Mesothelial cell of epicardium (in vitro differentiated cells): ENCODE results near the gene SPTLC2. TPM values are rescaled to one million over a fixed set of nuclear protein-coding genes. Genes with fewer than 3 reads are reported as not detected.
"Not testable (repeated sequence)": the region's sequence is repeated elsewhere in the genome, so short reads cannot be mapped to it uniquely, and the experiment has no call there.

ENCODE experiments used
- DNase-seq, 2 experiments: peaks; one replicate each; pipeline ENCODE4 v3.0.0; 2021; ENCODE audit warnings: low spot score in 2 of 2; ENCODE audit not compliant: unreplicated experiment in 2 of 2
- H3K27ac Mint-ChIP-seq: 2 replicates; pipeline ENCODE4 v1.8.0; 2021; ENCODE audit warnings: mixed read lengths
- H3K27me3 Mint-ChIP-seq: 2 replicates; pipeline ENCODE4 v1.8.0; 2021; ENCODE audit warnings: low read depth, mixed read lengths
- H3K36me3 Mint-ChIP-seq: 2 replicates; pipeline ENCODE4 v1.8.0; 2021; ENCODE audit warnings: mixed read lengths
- H3K4me1 Mint-ChIP-seq: 2 replicates; pipeline ENCODE4 v1.8.0; 2021; ENCODE audit warnings: mixed read lengths
- H3K4me3 Mint-ChIP-seq: 2 replicates; pipeline ENCODE4 v1.8.0; 2021; ENCODE audit warnings: mild to moderate bottlenecking, moderate library complexity, mixed read lengths
- H3K9me3 Mint-ChIP-seq: 2 replicates; pipeline ENCODE4 v1.8.0; 2021; ENCODE audit warnings: mixed read lengths
- total RNA-seq: library from RNA; stranded (reverse); gene quantifications from 3 replicates; pipeline ENCODE4 v1.2.1, GENCODE V29; 2021
- TF ChIP-seq, protein P1 (sequence below): fragments of 200-600 bp; sonication (generic); IDR thresholded peaks from one replicate; pipeline ENCODE4 v1.5.0; 2021; ENCODE audit warnings: antibody characterized with exemption; ENCODE audit not compliant: unreplicated experiment

Gene SPTLC2
- total RNA-seq, 1 donor from 2014 or later, result 36.6 TPM

DNA sequence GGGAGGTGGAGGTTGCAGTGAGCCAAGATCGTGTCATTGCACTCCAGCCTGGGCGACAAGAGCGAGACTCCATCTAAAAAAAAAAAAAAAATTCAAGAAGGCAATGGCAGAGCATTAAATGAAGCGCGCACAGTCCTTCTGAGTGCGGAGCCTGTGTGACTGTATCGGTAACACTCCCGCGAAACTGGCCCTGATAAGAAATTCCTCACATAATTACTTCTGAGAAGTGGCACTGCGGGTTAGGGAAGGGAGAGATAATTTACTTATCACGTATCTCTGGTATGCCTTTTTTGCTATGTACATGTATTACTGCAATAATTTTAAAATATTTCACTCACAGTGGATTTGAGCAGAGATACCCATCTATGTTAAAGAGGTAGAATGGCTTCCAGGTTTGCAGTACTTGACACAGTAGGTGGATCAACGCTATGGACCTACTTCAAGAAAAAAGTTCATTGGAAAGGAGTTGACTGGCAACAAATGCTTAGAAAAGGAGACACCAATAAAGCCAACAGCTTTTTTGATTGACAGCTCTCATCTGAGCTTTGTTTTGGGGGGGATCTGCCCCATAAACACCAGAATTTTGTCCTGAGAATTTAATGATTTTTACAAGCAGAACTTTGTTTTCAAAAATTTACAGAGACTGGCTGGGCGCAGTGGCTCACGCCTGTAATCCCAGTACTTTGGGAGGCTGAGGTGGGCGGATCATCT is 29.2 kb upstream of the SPTLC2 start:
- peaks cover 7% of the 10 kb centered on the region for H3K4me1 Mint-ChIP-seq
- H3K27ac Mint-ChIP-seq, result peak overlapping the region; percentile 30
- H3K27me3 Mint-ChIP-seq, result no peaks in the 10 kb centered on the region
- TF ChIP-seq, protein P1, sequence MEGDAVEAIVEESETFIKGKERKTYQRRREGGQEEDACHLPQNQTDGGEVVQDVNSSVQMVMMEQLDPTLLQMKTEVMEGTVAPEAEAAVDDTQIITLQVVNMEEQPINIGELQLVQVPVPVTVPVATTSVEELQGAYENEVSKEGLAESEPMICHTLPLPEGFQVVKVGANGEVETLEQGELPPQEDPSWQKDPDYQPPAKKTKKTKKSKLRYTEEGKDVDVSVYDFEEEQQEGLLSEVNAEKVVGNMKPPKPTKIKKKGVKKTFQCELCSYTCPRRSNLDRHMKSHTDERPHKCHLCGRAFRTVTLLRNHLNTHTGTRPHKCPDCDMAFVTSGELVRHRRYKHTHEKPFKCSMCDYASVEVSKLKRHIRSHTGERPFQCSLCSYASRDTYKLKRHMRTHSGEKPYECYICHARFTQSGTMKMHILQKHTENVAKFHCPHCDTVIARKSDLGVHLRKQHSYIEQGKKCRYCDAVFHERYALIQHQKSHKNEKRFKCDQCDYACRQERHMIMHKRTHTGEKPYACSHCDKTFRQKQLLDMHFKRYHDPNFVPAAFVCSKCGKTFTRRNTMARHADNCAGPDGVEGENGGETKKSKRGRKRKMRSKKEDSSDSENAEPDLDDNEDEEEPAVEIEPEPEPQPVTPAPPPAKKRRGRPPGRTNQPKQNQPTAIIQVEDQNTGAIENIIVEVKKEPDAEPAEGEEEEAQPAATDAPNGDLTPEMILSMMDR, result no peak
- H3K9me3 Mint-ChIP-seq, result peaks cover 14% of the 10 kb centered on the region
- H3K36me3 Mint-ChIP-seq, result no peaks in the 10 kb centered on the region
- DNase-seq, result no peak
- H3K4me3 Mint-ChIP-seq, result no peak overlapping the region

DNA sequence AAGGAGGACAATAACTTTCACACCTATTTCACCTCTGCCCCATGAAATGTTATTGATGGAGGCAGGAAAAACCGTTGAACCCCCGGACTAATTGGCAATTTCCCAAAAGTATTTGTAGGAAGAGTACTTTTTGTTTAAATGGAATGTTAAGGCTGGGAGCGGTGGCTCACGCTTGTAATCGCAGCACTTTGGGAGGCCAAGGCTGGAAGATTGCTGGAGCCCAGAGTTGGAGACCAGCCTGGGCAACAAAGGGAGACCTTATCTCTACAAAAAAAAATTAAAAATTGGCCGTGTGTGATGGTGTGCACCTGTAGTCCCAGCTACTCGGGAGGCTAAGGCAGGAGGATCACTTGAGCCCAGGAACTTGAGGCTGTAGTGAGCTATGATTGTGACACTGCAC is 26.0 kb upstream of the SPTLC2 start:
- no peaks in the 10 kb centered on the region for H3K27me3 Mint-ChIP-seq
- TF ChIP-seq, protein P1, result no peak
- no peak overlapping the region for H3K4me3 Mint-ChIP-seq
- H3K36me3 Mint-ChIP-seq, result no peaks in the 10 kb centered on the region
- H3K4me1 Mint-ChIP-seq, result peaks cover 9% of the 10 kb centered on the region
- H3K27ac Mint-ChIP-seq, result no peak overlapping the region
- DNase-seq, result no peak
- peaks cover 17% of the 10 kb centered on the region for H3K9me3 Mint-ChIP-seq

DNA sequence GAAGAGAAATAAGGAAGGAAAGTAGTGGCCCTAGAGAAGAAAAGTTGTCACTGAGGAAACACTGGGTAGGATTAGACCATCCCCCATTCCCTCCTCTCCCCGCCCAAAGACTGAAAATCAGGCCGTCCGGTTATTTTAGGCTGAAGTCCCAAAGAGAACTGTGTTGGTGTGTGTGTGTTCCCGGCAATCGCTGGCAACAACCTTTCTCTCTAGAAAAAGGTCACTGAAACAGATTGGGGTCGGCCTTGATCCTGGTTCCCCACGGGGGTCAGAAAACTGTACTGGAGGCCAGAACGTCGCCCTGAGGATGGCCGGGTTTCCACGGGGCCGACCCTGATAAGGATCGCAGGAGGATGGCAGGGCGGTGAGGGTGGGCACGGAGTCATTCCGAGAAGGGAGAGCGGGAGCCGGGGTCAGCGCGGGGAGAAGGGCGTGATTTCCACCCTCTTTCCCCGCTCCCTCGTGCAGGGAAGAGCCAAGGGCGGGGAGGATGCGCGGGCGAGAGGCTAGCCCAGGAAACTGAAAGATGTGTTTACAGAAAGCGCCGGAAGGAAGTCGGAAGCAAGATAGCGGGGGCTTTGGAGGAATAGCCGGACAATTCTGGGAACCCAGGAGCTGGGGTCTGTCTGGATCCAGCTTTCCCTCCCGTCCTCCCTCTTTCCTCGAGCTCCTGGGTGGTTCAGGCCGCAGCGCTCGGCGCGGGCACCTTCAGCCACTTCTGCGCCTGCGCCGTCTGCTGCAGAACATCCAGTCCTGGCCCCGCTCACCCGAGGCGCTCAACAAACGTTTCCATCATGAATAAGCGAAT is 25.3 kb upstream of the SPTLC2 start:
- Mint-ChIP-seq H3K9me3 (peaks cover 12% of the 10 kb centered on the region), H3K27me3 (no peaks in the 10 kb centered on the region), H3K4me1 (peaks cover 9% of the 10 kb centered on the region), H3K4me3 (no peak overlapping the region), H3K27ac (no peak overlapping the region), H3K36me3 (no peaks in the 10 kb centered on the region)
- TF ChIP-seq, protein P1, result no peak
- no peak for DNase-seq

DNA sequence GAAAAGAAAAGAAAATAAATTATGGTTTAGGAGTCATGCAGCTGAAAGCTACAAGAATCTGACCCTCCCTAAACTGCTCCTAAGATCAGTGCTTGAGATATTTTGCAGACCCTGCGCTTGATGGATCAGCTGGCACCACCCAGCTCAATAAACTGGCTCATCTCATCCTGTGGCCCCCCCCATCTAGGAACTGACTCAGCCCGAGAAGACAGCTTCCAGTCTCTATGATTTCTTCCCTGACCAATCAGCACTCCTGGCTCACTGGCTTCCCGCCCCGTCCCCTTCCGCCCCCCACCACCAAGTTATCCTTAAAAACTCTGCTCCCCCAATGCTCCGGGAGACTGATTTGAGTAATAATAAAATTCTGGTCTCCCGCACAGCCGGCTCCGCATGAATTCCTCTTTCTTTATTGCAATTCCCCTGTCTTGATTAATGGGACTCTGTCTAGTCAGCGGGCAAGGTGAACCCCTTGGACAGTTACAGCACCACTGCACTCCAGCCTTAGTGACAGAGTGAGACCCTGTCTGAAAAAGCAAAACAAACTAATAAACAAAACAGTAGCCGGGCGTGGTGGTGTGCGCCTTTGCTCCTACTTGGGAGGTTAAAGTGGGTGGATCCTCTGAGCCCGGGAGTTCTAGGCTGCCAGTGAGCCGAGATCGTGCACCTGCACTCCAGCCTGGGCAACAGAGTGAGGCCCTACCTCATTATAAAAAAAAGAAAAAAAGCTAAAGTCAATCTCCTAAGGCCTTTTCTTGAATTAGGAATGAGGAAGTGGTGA is 24.5 kb upstream of the SPTLC2 start:
- H3K4me1 Mint-ChIP-seq, result peaks cover 9% of the 10 kb centered on the region
- H3K4me3 Mint-ChIP-seq, result no peak overlapping the region
- peaks cover 9% of the 10 kb centered on the region for H3K9me3 Mint-ChIP-seq
- no peak overlapping the region for H3K27ac Mint-ChIP-seq
- no peak for DNase-seq
- TF ChIP-seq, protein P1, result no peak
- no peaks in the 10 kb centered on the region for H3K27me3 Mint-ChIP-seq
- no peaks in the 10 kb centered on the region for H3K36me3 Mint-ChIP-seq

DNA sequence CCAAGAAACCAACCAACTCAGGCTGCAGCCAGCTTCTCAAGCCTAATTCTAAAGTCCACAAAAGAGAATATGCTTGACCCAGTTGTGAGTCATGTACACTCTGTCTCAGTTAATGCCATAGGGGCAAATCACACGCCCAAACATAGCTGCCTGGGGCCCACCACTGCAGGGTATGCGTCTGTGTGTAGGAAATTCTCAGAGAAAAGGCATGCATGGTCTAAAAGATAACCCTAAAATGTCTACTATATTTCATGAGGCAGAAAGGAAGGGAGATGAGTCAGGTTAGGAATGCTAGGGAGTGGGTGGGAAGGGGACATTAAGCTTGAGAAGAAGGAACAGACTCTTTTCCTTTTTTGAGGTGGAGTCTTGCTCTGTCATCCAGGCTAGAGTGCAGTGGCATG is 22.3 kb upstream of the SPTLC2 start:
- H3K4me1 Mint-ChIP-seq, result peaks cover 9% of the 10 kb centered on the region
- H3K36me3 Mint-ChIP-seq, result no peaks in the 10 kb centered on the region
- no peak overlapping the region for H3K4me3 Mint-ChIP-seq
- no peaks in the 10 kb centered on the region for H3K27me3 Mint-ChIP-seq
- H3K9me3 Mint-ChIP-seq, result peaks cover 11% of the 10 kb centered on the region
- no peak for DNase-seq
- no peak overlapping the region for H3K27ac Mint-ChIP-seq
- TF ChIP-seq, protein P1, result no peak

DNA sequence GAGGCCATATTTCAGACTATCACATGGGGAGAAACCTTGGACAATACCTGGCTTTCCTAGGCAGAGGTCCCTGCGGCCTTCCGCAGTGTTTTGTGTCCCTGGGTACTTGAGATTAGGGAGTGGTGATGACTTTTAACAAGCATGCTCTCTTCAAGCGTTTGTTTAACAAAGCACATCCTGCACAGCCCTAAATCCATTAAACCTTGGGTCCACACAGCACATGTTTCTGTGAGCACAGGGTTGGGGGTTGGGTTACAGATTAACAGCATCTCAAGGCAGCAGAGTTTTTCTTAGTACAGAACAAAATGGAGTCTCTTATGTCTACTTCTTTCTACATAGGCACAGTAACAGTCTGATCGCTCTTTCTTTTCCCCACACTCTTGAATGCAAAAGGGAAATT is 19.4 kb upstream of the SPTLC2 start:
- H3K27ac Mint-ChIP-seq, H3K4me3 Mint-ChIP-seq: not testable (repeated sequence)
- peaks cover 18% of the 10 kb centered on the region for H3K9me3 Mint-ChIP-seq

DNA sequence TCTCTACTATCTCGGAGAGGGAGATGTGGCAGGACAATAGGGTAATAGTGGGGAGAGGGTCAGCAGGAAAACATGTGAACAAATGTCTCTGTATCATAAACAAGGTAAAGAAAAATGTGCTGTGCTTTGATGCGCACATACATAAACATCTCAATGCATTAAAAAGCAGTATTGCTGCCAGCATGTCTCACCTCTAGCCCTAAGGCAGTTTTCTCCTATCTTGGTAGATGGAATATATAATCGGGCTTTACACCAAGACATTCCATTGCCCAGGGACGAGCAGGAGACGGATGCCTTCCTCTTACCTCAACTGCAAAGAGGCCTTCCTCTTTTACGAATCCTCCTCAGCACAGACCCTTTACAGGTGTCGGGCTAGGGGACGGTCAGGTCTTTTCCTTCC is 19.0 kb upstream of the SPTLC2 start:
- peaks cover 18% of the 10 kb centered on the region for H3K9me3 Mint-ChIP-seq
- not testable (repeated sequence) for H3K4me3 Mint-ChIP-seq

More for the DNA sequence above, 19.4 kb upstream of the SPTLC2 start:
- not testable (repeated sequence) for H3K4me1 Mint-ChIP-seq, DNase-seq, H3K27me3 Mint-ChIP-seq, H3K36me3 Mint-ChIP-seq

More for the DNA sequence above, 19.0 kb upstream of the SPTLC2 start:
- not testable (repeated sequence) for H3K27ac Mint-ChIP-seq, H3K27me3 Mint-ChIP-seq, DNase-seq, H3K4me1 Mint-ChIP-seq, H3K36me3 Mint-ChIP-seq
